ENCODE data around the gene LPP. TPM values are rescaled to one million over a fixed set of nuclear protein-coding genes. Genes with fewer than 3 reads are reported as not detected.

LPP gene
- total RNA-seq, 1 experiment from 2014 or later = 148 TPM

- intact Hi-C loops (cut with micrococcal nuclease; ENCODE audit: unreplicated experiment) = no loop called here
- BruUV-seq (replicated peaks) = no TSS peak
- H3K4me1 ChIP-seq (replicated peaks; ENCODE audit: insufficient read depth) = no peaks in the 10 kb centered on the region
These were observed 47.5 kb upstream of the LPP start for GRCh38 chr3:188106454-188106853.

DNA sequence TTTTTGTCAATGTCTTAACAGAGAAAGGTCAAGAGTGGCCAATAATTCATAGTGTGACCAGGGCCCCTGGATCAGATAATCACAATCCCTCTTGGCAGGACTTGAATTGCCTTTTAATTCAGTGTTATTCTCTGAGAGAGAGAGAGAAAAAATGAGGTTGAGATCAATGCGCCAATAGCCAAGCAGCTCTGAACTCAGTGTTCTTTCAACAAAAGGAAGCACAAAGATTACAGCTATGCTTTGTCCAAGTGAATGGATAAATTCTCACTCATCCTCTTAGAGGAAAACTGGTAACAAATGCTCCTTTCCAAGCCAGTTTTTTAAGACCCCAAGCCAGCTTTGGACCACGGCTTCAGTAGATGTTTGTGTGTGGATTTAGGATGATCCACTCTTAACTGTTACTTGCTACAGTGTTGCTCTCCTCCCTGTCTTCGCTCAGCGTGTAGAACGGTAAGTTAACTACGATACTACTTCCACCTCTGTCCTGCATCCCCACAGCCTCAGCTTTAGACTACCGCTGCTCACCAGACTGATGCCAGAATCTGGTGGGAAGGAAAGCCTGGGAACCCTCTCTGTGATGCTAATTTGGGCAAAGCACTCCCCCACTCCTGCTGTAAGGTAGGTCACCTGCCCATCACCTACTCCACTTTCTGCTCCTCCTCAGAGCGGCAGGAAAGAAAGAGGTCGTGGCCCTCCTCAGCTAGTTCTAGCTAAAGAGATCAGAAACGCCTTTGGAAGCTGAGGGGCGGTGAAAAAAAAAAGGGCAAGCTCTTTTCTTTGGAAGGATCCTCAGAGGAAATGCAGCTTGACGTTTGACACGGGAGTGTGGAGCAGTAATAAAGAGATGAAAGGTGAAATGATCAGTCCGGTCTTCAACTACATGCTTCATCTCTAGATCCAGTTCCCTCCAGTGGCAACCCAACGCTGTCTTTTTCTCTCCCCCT lies 46.8 kb upstream of the LPP start:
- Histone ChIP-seq H3F3A (ENCODE audit: insufficient read depth, low read depth) (no peaks in the 10 kb centered on the region), H3K36me3 (ENCODE audit: low read depth) (no peaks in the 10 kb centered on the region), H3K79me2 (ENCODE audit: low read depth) (no peaks in the 10 kb centered on the region), H3K27me3 (ENCODE audit: insufficient read depth, low read depth) (no peaks in the 10 kb centered on the region), H2AFZ (no peak overlapping the region), H3K4me2 (no peak overlapping the region), H3K4me3 (no peak overlapping the region), H3K4me1 (replicated peaks; ENCODE audit: insufficient read depth) (no peaks in the 10 kb centered on the region), H3K9me3 (ENCODE audit: insufficient read depth, low read depth) (no peaks in the 10 kb centered on the region; the same call in 1 of the 2 replicates), H3K9me2 (ENCODE audit: insufficient read depth) (no peaks in the 10 kb centered on the region), H4K20me1 (ENCODE audit: insufficient read depth) (no peaks in the 10 kb centered on the region), H3K27ac (no peak overlapping the region)
- TF ChIP-seq EZH2 (IDR thresholded peaks at IDR 0.05; ENCODE audit: low read depth) = no peak
- no peak for TF ChIP-seq CTCF (conservative IDR thresholded peaks at IDR 0.05)
- intact Hi-C loops (cut with micrococcal nuclease; ENCODE audit: unreplicated experiment) = no loop called here
- POLR2A ChIA-PET (ENCODE audit: unreplicated experiment) = interaction anchor here (0.5 kb wide), 1 partner anchor 143 kb away, joined by 3 read pairs; no protein-coding TSS in a partner anchor
- CTCF ChIA-PET = interaction anchor here (0.6 kb wide), 1 partner anchor 347 kb away, joined by 3 read pairs; no protein-coding TSS in a partner anchor
- no peak for DNase-seq
- BruUV-seq (replicated peaks) = no TSS peak

More at GRCh38 chr3:188106454-188106853, 47.5 kb upstream of the LPP start:
- CTCF ChIA-PET = no interaction called here
- Histone ChIP-seq H3K27ac (no peak overlapping the region), H3K4me3 (no peak overlapping the region), H3K79me2 (ENCODE audit: low read depth) (no peaks in the 10 kb centered on the region), H2AFZ (no peak overlapping the region), H3K9me2 (ENCODE audit: insufficient read depth) (no peaks in the 10 kb centered on the region), H3K27me3 (ENCODE audit: insufficient read depth, low read depth) (no peaks in the 10 kb centered on the region), H3F3A (ENCODE audit: insufficient read depth, low read depth) (no peaks in the 10 kb centered on the region), H3K9me3 (ENCODE audit: insufficient read depth, low read depth) (no peaks in the 10 kb centered on the region; the same call in 1 of the 2 replicates), H3K36me3 (ENCODE audit: low read depth) (no peaks in the 10 kb centered on the region), H3K4me2 (no peak overlapping the region), H4K20me1 (ENCODE audit: insufficient read depth) (no peaks in the 10 kb centered on the region)
- no peak for DNase-seq
- TF ChIP-seq CTCF (conservative IDR thresholded peaks at IDR 0.05) (no peak), EZH2 (IDR thresholded peaks at IDR 0.05; ENCODE audit: low read depth) (no peak)
- POLR2A ChIA-PET (ENCODE audit: unreplicated experiment) = interaction anchor here (0.5 kb wide), 1 partner anchor 144 kb away, joined by 3 read pairs; no protein-coding TSS in a partner anchor

DNA sequence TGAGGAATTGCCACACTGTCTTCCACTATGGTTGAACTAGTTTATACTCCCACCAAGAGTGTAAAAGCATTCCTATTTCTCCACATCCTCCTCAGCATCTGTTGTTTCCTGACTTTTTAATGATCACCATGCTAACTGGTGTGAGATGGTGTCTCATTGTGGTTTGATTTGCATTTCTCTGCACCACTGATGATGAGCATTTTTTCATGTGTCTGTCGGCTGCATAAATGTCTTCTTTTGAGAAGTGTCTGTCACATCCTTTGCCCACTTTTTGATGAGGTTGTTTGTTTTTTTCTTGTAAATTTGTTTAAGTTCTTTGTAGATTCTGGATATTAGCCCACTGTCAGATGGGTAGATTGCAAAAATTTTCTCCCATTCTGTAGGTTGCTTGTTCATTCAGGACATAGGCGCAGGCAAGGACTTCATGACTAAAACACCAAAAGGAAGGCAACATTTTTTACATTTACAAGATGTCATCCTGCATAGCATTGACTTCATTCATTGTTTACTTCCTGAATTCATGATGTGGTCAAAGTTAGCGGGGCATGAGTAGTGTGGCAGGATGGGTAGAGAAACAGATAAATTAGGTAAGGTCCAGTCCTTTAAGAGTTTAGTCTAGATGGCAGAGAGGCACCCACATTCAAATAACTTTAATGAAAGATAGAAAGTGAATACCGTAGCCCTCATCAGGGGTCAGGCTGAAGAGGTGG lies 45.1 kb upstream of the LPP start:
- intact Hi-C loops (cut with micrococcal nuclease; ENCODE audit: unreplicated experiment) = no loop called here
- no peaks in the 10 kb centered on the region; the same call in 1 of the 2 replicates for H3K9me3 ChIP-seq (ENCODE audit: insufficient read depth, low read depth)
- no peaks in the 10 kb centered on the region for H4K20me1 ChIP-seq (ENCODE audit: insufficient read depth)
- H3F3A ChIP-seq (ENCODE audit: insufficient read depth, low read depth) = no peaks in the 10 kb centered on the region
- no peak overlapping the region for H3K4me2 ChIP-seq
- H3K27me3 ChIP-seq (ENCODE audit: insufficient read depth, low read depth) = no peaks in the 10 kb centered on the region
- no peaks in the 10 kb centered on the region for H3K79me2 ChIP-seq (ENCODE audit: low read depth)
- POLR2A ChIA-PET (ENCODE audit: unreplicated experiment) = no interaction called here
- H3K27ac ChIP-seq = no peak overlapping the region
- no peak for DNase-seq
- no peaks in the 10 kb centered on the region for H3K36me3 ChIP-seq (ENCODE audit: low read depth)
- CTCF ChIA-PET = no interaction called here
- TF ChIP-seq EZH2 (IDR thresholded peaks at IDR 0.05; ENCODE audit: low read depth) = no peak
- no peak for TF ChIP-seq CTCF (conservative IDR thresholded peaks at IDR 0.05)
- no TSS peak for BruUV-seq (replicated peaks)
- H3K4me1 ChIP-seq (replicated peaks; ENCODE audit: insufficient read depth) = no peaks in the 10 kb centered on the region
- no peaks in the 10 kb centered on the region for H3K9me2 ChIP-seq (ENCODE audit: insufficient read depth)
- H3K4me3 ChIP-seq = no peak overlapping the region
- no peak overlapping the region for H2AFZ ChIP-seq

Measured in PC-9 (cell line).